B cell (primary cell): ENCODE data around the gene TTC39B. TPM values are rescaled to one million over a fixed set of nuclear protein-coding genes. Genes with fewer than 3 reads are reported as not detected.

ENCODE experiments used
- ATAC-seq: fragments of 200-7000 bp; cut with Tn5 transposase; one replicate; pipeline ENCODE4 v1.10.0; 2021; ENCODE audit warnings: low read depth, mild to moderate bottlenecking, moderate number of reproducible peaks, moderate library complexity
- CTCF ChIA-PET: fragments of 350-600 bp; sonication (Branson Sonifier 250); formaldehyde crosslinking; loops from one replicate; lab custom pipeline; 2021; ENCODE audit warnings: antibody characterized with exemption, inconsistent platforms; lab: Charles Lee
- POLR2A ChIA-PET: fragments of 350-600 bp; sonication (Branson Sonifier 250); formaldehyde crosslinking; loops from one replicate; lab custom pipeline; 2021; ENCODE audit warnings: antibody characterized with exemption; lab: Charles Lee
- DNase-seq: peaks from one replicate; pipeline ENCODE4 v3.0.0; 2013
- H2AFZ ChIP-seq: 2 replicates; pipeline ENCODE4 v1.6.1; 2012; ENCODE audit warnings: mild to moderate bottlenecking, low read depth, low read length; ENCODE audit not compliant: insufficient read depth, poor library complexity, severe bottlenecking
- H3K27ac ChIP-seq, 2 donors: 1 replicate in 1 of 2; 2 replicates in 1 of 2; pipeline ENCODE4 v1.5.1; 2012 to 2013; ENCODE audit warnings: low read length in 2 of 2, mild to moderate bottlenecking in 2 of 2, moderate library complexity in 1 of 2
- H3K27me3 ChIP-seq, 4 experiments: fragments of 200-600 bp in 1 of 4; sonication (generic) in 1 of 4; replicated peaks in 1 of 4; 1 replicate in 2 of 4; 2 replicates in 2 of 4; pipeline versions ENCODE4 v1.6.1 to v1.7.0; 2013 to 2016; ENCODE audit warnings: low read length in 3 of 4, mild to moderate bottlenecking in 2 of 4, mixed read lengths in 1 of 4, moderate library complexity in 1 of 4; ENCODE audit not compliant: insufficient read depth in 4 of 4, control insufficient read depth in 3 of 4; ENCODE audit errors: control extremely low read depth in 1 of 4
- H3K36me3 ChIP-seq, 2 experiments: replicated peaks in 1 of 2; 1 replicate in 1 of 2; 2 replicates in 1 of 2; pipeline versions ENCODE4 v1.6.1 to v1.7.1; 2013; ENCODE audit warnings: low read length in 1 of 2; ENCODE audit not compliant: insufficient read depth in 2 of 2, control insufficient read depth in 1 of 2; ENCODE audit errors: control extremely low read depth in 1 of 2, extremely low read depth in 1 of 2
- H3K4me1 ChIP-seq, 2 donors: fragments of 200-600 bp in 1 of 2; sonication (generic) in 1 of 2; 1 replicate in 1 of 2; 2 replicates in 1 of 2; pipeline versions ENCODE4 v1.5.1 to v1.6.1; 2013 to 2017; ENCODE audit warnings: low read length in 2 of 2; ENCODE audit not compliant: control insufficient read depth in 2 of 2, insufficient read depth in 2 of 2
- H3K4me2 ChIP-seq: replicated peaks from 2 replicates; pipeline ENCODE3; 2012; ENCODE audit warnings: mild to moderate bottlenecking, low read depth, low read length; ENCODE audit not compliant: poor library complexity, severe bottlenecking
- H3K4me3 ChIP-seq, 5 experiments: fragments of 200-600 bp in 1 of 5; sonication (generic) in 1 of 5; 1 replicate in 3 of 5; 2 replicates in 2 of 5; pipeline versions ENCODE4 v1.5.1 to v1.7.0; 2011 to 2016; ENCODE audit warnings: low read length in 4 of 5, mild to moderate bottlenecking in 4 of 5, low read depth in 2 of 5, control low read depth in 1 of 5, moderate library complexity in 1 of 5; ENCODE audit not compliant: insufficient read depth in 1 of 5; ENCODE audit errors: control extremely low read depth in 1 of 5, extremely low read depth in 1 of 5
- H3K79me2 ChIP-seq: fragments of 200-600 bp; sonication (generic); one replicate; pipeline ENCODE4 v1.6.0; 2016; ENCODE audit warnings: low read length; ENCODE audit not compliant: control insufficient read depth, insufficient read depth
- H3K9ac ChIP-seq: fragments of 200-600 bp; sonication (generic); 2 replicates; pipeline ENCODE4 v1.6.1; 2017; ENCODE audit warnings: mild to moderate bottlenecking, low read length, moderate library complexity
- H3K9me3 ChIP-seq, 3 donors: one replicate each; pipeline versions ENCODE4 v1.6.1 to v1.7.1; 2013; ENCODE audit warnings: low read length in 2 of 3; ENCODE audit not compliant: control insufficient read depth in 2 of 3, insufficient read depth in 1 of 3; ENCODE audit errors: control extremely low read depth in 1 of 3
- H4K20me1 ChIP-seq: 2 replicates; pipeline ENCODE4 v1.6.0; 2012; ENCODE audit warnings: mild to moderate bottlenecking, low read length; ENCODE audit not compliant: insufficient read depth, control insufficient read depth, poor library complexity, severe bottlenecking
- H3K27ac Mint-ChIP-seq: one replicate; pipeline ENCODE4 v1.8.0; 2021; ENCODE audit warnings: mixed read lengths
- H3K27me3 Mint-ChIP-seq: one replicate; pipeline ENCODE4 v1.8.0; 2021; ENCODE audit warnings: mixed read lengths
- H3K4me1 Mint-ChIP-seq: one replicate; pipeline ENCODE4 v1.8.0; 2021; ENCODE audit warnings: mixed read lengths
- H3K4me3 Mint-ChIP-seq: one replicate; pipeline ENCODE4 v1.8.0; 2021; ENCODE audit warnings: mixed read lengths
- H3K9me3 Mint-ChIP-seq: one replicate; pipeline ENCODE4 v1.8.0; 2022; ENCODE audit warnings: mixed read lengths; ENCODE audit not compliant: insufficient read depth
- CTCF ChIP-seq: fragments of 200-600 bp; IDR thresholded peaks from one replicate; pipeline ENCODE4 v1.8.0; 2022; ENCODE audit warnings: antibody characterized with exemption, mild to moderate bottlenecking
- EZH2 ChIP-seq: IDR thresholded peaks from 2 replicates; pipeline ENCODE4 v1.6.1; 2012; ENCODE audit warnings: borderline replicate concordance, low read depth, mild to moderate bottlenecking, moderate library complexity, low read length; ENCODE audit not compliant: insufficient read depth, poor library complexity, severe bottlenecking
- WGBS: methylation state at CpG from one replicate; pipeline ENCODE4 v1.1.5; 2013; ENCODE audit warnings: missing lambda C conversion rate; ENCODE audit not compliant: insufficient coverage; 5-methylcytosine and 5-hydroxymethylcytosine counted together
- intact Hi-C: fragments of 100-400 bp; cut with micrococcal nuclease; formaldehyde crosslinking; loops from one replicate; pipeline ENCODE4 v1.10.0; 2022
- polyA plus RNA-seq: library from polyadenylated mRNA; depleted of rRNA; stranded (reverse); fragments of >200 nt; gene quantifications from 2 replicates; pipeline ENCODE4 v1.2.3, GENCODE V29; 2012
- total RNA-seq, 2 donors: library from RNA; stranded (reverse); fragments of 120-200 nt in 1 of 2; gene quantifications; 1 replicate in 1 of 2; 2 replicates in 1 of 2; pipeline versions ENCODE4 v1.2.3 to v1.2.4, GENCODE V29; 2013 to 2022

Gene TTC39B
- total and polyA plus RNA-seq, 2 donors (not counting 1 experiment from before 2014, with no cell fraction given): 2.0 to 3.6 TPM

GRCh38 chr9:15262581-15262980 lies 44.4 kb downstream of the TTC39B start:
- POLR2A ChIA-PET: no interaction called here
- Mint-ChIP-seq H3K27ac (no peak overlapping the region), H3K4me3 (no peak overlapping the region), H3K27me3 (no peaks in the 10 kb centered on the region), H3K4me1 (no peaks in the 10 kb centered on the region), H3K9me3 (no peaks in the 10 kb centered on the region)
- no peaks in the 10 kb centered on the region for H3K79me2 ChIP-seq
- no peaks in the 10 kb centered on the region for H3K36me3 ChIP-seq
- no peaks in the 10 kb centered on the region for H3K27me3 ChIP-seq
- H2AFZ ChIP-seq: no peak overlapping the region
- no peaks in the 10 kb centered on the region for H3K4me1 ChIP-seq
- no peak for DNase-seq
- no peak overlapping the region for H3K9ac ChIP-seq
- no peak overlapping the region for H3K4me3 ChIP-seq
- intact Hi-C loops: no loop called here
- WGBS: no CpG with 5 or more reads among the region's 1 CpG
- no peaks in the 10 kb centered on the region for H3K9me3 ChIP-seq
- no peak for ATAC-seq
- CTCF ChIA-PET: interaction anchor here (1.3 kb wide), 1 partner anchor 9 kb away, joined by 3 read pairs; no protein-coding TSS in a partner anchor
- H3K27ac ChIP-seq: no peak overlapping the region
- H4K20me1 ChIP-seq: no peaks in the 10 kb centered on the region
- H3K4me2 ChIP-seq: no peak overlapping the region
- TF ChIP-seq EZH2: no peak
- no peak for TF ChIP-seq CTCF

GRCh38 chr9:15256426-15256825 lies 50.6 kb downstream of the TTC39B start:
- Mint-ChIP-seq H3K9me3 (no peaks in the 10 kb centered on the region), H3K4me1 (no peaks in the 10 kb centered on the region), H3K27me3 (no peaks in the 10 kb centered on the region), H3K27ac (no peak overlapping the region), H3K4me3 (no peak overlapping the region)
- H3K4me3 ChIP-seq: no peak overlapping the region
- DNase-seq (no peak), ATAC-seq (no peak)
- ChIA-PET CTCF (interaction anchor here (0.6 kb wide), 1 partner anchor 14 kb away, joined by 6 read pairs; no protein-coding TSS in a partner anchor), POLR2A (no interaction called here)
- H2AFZ ChIP-seq: no peak overlapping the region
- no peak overlapping the region for H3K9ac ChIP-seq
- no peaks in the 10 kb centered on the region for H3K79me2 ChIP-seq
- H3K9me3 ChIP-seq: no peaks in the 10 kb centered on the region
- WGBS: 100% methylated on average over 1 of the region's 4 CpGs
- H4K20me1 ChIP-seq: no peaks in the 10 kb centered on the region
- intact Hi-C loops: no loop called here
- no peaks in the 10 kb centered on the region for H3K27me3 ChIP-seq
- H3K27ac ChIP-seq: no peak overlapping the region
- H3K4me2 ChIP-seq: no peak overlapping the region
- TF ChIP-seq EZH2: no peak
- H3K4me1 ChIP-seq: no peaks in the 10 kb centered on the region
- H3K36me3 ChIP-seq: no peaks in the 10 kb centered on the region
